Adrenal gland (tissue), 12 donors: ENCODE measurements around the gene LILRB2. TPM values are rescaled to one million over a fixed set of nuclear protein-coding genes. Genes with fewer than 3 reads are reported as not detected.
"Not testable (repeated sequence)": the region's sequence is repeated elsewhere in the genome, so short reads cannot be mapped to it uniquely, and the experiment has no call there.

Experiments used
- DNase-seq, 7 donors: peaks; one replicate each; pipeline ENCODE4 v3.0.0-alpha.2; 2019 to 2020
- H3K27ac ChIP-seq, 5 donors: fragments of 200-600 bp; sonication (generic) in 4 of 5; 1 replicate in 3 of 5; 2 replicates in 2 of 5; pipeline versions ENCODE4 v1.5.1 to v1.8.0; 2016 to 2020; ENCODE audit warnings: mild to moderate bottlenecking in 1 of 5
- H3K27me3 ChIP-seq: fragments of 200-600 bp; 2 replicates; pipeline ENCODE4 v1.8.0; 2021
- H3K36me3 ChIP-seq, 2 donors: fragments of 200-600 bp; replicated peaks in 1 of 2; 1 replicate in 1 of 2; 2 replicates in 1 of 2; pipeline versions ENCODE4 v1.5.1 to v1.8.0; 2018 to 2022
- H3K4me1 ChIP-seq, 2 donors: fragments of 200-600 bp; replicated peaks in 1 of 2; 1 replicate in 1 of 2; 2 replicates in 1 of 2; pipeline versions ENCODE4 v1.5.1 to v1.8.0; 2018 to 2021
- H3K4me3 ChIP-seq, 4 donors: fragments of 200-600 bp; sonication (generic) in 3 of 4; one replicate each; pipeline ENCODE4 v1.5.1; 2016 to 2018
- H3K9me3 ChIP-seq, 3 donors: fragments of 200-600 bp; sonication (generic) in 1 of 3; replicated peaks in 1 of 3; 1 replicate in 2 of 3; 2 replicates in 1 of 3; pipeline versions ENCODE4 v1.5.1 to v1.8.0; 2016 to 2021
- POLR2A ChIP-seq, 2 donors: fragments of 450-650 bp; IDR thresholded peaks; one replicate each; pipeline ENCODE4 v1.6.1; 2017; ENCODE audit warnings: antibody characterized with exemption in 2 of 2, mild to moderate bottlenecking in 2 of 2, moderate library complexity in 1 of 2
- WGBS, 4 donors: extraction: QIAGEN DNeasy Blood & Tissue Kit in 2 of 4; methylation state at CpG; one replicate each; pipeline versions ENCODE4 v1.1.5 to v1.1.7; 2013 to 2017; 5-methylcytosine and 5-hydroxymethylcytosine counted together
- intact Hi-C, 2 donors: fragments of 100-400 bp; cut with DNase I; formaldehyde crosslinking; loops; one replicate each; pipeline versions ENCODE4 v1.14.1 to v1.15.0; 2022 to 2023
- polyA plus RNA-seq, 3 donors: library from polyadenylated mRNA; stranded (reverse); fragments of 200-250 nt in 2 of 3; fragments of 350-450 nt in 1 of 3; fragmentation: Illumina TruSeq in 1 of 3; extraction: RNeasy Lipid Tissue Mini Kit (QIAGEN cat#74804) in 1 of 3; gene quantifications; one replicate each; pipeline ENCODE4 v1.2.3, GENCODE V29; 2013 to 2014
- total RNA-seq, 9 donors: library from RNA; depleted of rRNA in 4 of 9; stranded (reverse); fragments of >200 nt in 4 of 9; fragments of 120-200 nt in 1 of 9; fragmentation: NEBNext Ultra II Directional in 1 of 9; extraction: Animal tissue kit (Norgen Biotek cat#: 25700) in 1 of 9; gene quantifications; one replicate each; pipeline versions ENCODE4 v1.1.0 to v1.2.4, GENCODE V29; 2013 to 2023
- TF ChIP-seq, protein P1 (sequence below), 6 experiments: fragments of 450-650 bp in 4 of 6; fragments of 200-600 bp in 2 of 6; sonication (generic) in 1 of 6; IDR thresholded peaks; 1 replicate in 5 of 6; 2 replicates in 1 of 6; pipeline versions ENCODE4 v1.5.1 to v1.8.0; 2016 to 2021; ENCODE audit warnings: antibody characterized with exemption in 6 of 6, mild to moderate bottlenecking in 2 of 6, moderate library complexity in 1 of 6
- donor health status: healthy with polysubstance abuse.
- donor health status: Bipolar disorder and iron deficiency.
- donor health status: DM: yes; HTN: yes; CAD: no.
- donor health status: DM: no; HTN: no; CAD: no.
- donor health status: DM: no; HTN: no; CAD: no.
- donor health status: DM: yes; HTN: yes; CAD: no.

Gene LILRB2
- total and polyA plus RNA-seq, 12 donors = 0.50 to 16.5 (median 8.2) TPM

DNA sequence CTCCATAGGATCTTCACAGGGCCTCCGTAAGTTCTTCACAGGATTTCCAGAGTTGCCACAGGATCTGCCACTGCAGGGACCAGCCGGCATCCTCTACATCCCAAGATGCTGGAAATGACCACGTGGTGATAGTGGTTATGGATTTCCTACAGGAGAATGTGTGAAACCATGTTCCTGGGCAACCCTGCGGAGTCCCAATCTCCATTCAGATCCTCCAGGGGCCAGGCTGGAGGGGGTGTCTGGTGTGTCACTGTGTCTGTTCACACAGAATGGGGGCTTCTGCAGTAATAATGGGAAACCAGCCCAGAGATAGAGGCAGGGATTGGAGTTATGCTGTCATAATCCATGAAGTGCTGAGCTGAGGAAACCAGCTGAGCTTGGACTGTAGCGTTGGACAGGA, 47.0 kb downstream of the LILRB2 start:
- TF ChIP-seq, protein P1, sequence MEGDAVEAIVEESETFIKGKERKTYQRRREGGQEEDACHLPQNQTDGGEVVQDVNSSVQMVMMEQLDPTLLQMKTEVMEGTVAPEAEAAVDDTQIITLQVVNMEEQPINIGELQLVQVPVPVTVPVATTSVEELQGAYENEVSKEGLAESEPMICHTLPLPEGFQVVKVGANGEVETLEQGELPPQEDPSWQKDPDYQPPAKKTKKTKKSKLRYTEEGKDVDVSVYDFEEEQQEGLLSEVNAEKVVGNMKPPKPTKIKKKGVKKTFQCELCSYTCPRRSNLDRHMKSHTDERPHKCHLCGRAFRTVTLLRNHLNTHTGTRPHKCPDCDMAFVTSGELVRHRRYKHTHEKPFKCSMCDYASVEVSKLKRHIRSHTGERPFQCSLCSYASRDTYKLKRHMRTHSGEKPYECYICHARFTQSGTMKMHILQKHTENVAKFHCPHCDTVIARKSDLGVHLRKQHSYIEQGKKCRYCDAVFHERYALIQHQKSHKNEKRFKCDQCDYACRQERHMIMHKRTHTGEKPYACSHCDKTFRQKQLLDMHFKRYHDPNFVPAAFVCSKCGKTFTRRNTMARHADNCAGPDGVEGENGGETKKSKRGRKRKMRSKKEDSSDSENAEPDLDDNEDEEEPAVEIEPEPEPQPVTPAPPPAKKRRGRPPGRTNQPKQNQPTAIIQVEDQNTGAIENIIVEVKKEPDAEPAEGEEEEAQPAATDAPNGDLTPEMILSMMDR (IDR thresholded peaks at IDR 0.05) = no peak
- no peak for TF ChIP-seq POLR2A (IDR thresholded peaks at IDR 0.05)
- DNase-seq = peak in 2 of 7 donors; percentile 14 to 18
- Histone ChIP-seq H3K27me3 (no peaks in the 10 kb centered on the region), H3K9me3 (no peaks in the 10 kb centered on the region), H3K4me3 (no peak overlapping the region), H3K27ac (no peak overlapping the region), H3K4me1 (peaks cover 0 to 6% of the 10 kb centered on the region in 2 donors), H3K36me3 (no peaks in the 10 kb centered on the region)
- intact Hi-C loops = loop anchor here in 1 of 2 donors (5.0 kb wide), 1 partner anchor 67 kb away; no protein-coding TSS in a partner anchor
- whole genome bisulfite sequencing, 4 donors = 8 to 87% (median 38%) methylated on average over 4 to 5 of the region's 5 CpGs

GRCh38 chr19:54231077-54231931, 49.6 kb downstream of the LILRB2 start:
- Histone ChIP-seq H3K4me3 (no peak overlapping the region), H3K4me1 (peaks cover 0 to 6% of the 10 kb centered on the region in 2 donors), H3K9me3 (no peaks in the 10 kb centered on the region), H3K27ac (no peak overlapping the region), H3K27me3 (no peaks in the 10 kb centered on the region), H3K36me3 (no peaks in the 10 kb centered on the region)
- WGBS, 4 donors = 18 to 28% (median 21%) methylated on average over 11 to 21 of the region's 21 CpGs
- TF ChIP-seq, protein P1 (IDR thresholded peaks at IDR 0.05) = peak; percentile 84 to 94 (median 90)
- no peak for TF ChIP-seq POLR2A (IDR thresholded peaks at IDR 0.05)
- peak; percentile 86 to 95 (median 91) for DNase-seq
- intact Hi-C loops = loop anchor here (2.0 to 5.0 kb wide), 2 partner anchors 63 to 64 kb away; no protein-coding TSS in a partner anchor

DNA sequence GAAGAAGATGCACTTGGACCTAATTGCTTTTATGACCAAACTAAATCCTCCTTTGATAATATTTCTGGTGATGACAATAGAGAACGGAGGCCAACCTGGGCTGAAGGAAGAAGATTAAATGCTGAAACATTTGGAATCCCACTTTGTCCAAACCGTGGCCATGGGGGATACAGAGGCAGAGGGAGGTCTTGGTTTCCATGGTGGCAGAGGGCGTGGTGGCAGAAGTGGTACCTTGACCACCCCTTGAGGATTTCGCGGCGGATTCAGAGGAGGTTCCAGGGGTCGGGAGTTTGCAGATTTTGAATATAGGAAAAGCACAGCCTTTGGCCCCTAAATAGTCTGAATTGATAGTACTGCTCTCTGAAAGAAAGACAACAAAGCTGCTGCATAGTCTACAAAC, 50.9 kb downstream of the LILRB2 start:
- no peak overlapping the region for H3K27ac ChIP-seq
- no peaks in the 10 kb centered on the region for H3K27me3 ChIP-seq
- H3K36me3 ChIP-seq = no peaks in the 10 kb centered on the region
- TF ChIP-seq, protein P1 (IDR thresholded peaks at IDR 0.05) = no peak
- TF ChIP-seq POLR2A (IDR thresholded peaks at IDR 0.05) = no peak
- DNase-seq = peak in 2 of 7 donors; percentile 13 to 25
- intact Hi-C loops = loop anchor here (2.0 to 5.0 kb wide), 2 partner anchors 61 to 63 kb away; no protein-coding TSS in a partner anchor
- H3K4me1 ChIP-seq = peaks cover 0 to 6% of the 10 kb centered on the region in 2 donors
- WGBS, 4 donors = 80 to 85% (median 83%) methylated on average over 7 of the region's 7 CpGs
- no peaks in the 10 kb centered on the region for H3K9me3 ChIP-seq
- no peak overlapping the region for H3K4me3 ChIP-seq

DNA sequence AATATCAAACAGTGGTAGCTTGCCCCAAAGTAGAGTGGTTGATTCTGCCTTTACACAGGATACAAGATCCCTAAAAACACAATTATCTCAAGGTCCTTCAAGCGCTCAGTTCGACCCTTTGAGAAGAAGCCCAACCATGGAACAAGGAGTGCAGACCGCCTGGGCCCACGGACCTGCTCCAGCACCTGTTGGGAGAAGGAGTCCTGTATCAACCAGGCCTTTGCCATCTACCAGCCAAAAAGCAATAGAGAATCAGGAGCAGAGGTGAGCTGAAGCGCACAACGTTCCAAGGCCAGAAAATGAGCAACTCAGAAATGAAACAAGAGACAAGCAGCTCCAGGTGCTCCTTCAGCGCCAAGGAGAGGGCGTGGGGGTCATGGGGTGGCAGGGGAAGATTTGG, 51.8 kb downstream of the LILRB2 start:
- intact Hi-C loops = no loop called here
- peaks cover 0 to 6% of the 10 kb centered on the region in 2 donors for H3K4me1 ChIP-seq
- H3K4me3 ChIP-seq = no peak overlapping the region
- no peak overlapping the region for H3K27ac ChIP-seq
- no peaks in the 10 kb centered on the region for H3K36me3 ChIP-seq
- H3K27me3 ChIP-seq = no peaks in the 10 kb centered on the region
- TF ChIP-seq, protein P1 (IDR thresholded peaks at IDR 0.05) = no peak
- TF ChIP-seq POLR2A (IDR thresholded peaks at IDR 0.05) = no peak
- no peaks in the 10 kb centered on the region for H3K9me3 ChIP-seq
- DNase-seq = peak in 2 of 7 donors; percentile 13 to 24
- WGBS, 4 donors = 82 to 87% (median 86%) methylated on average over 8 of the region's 8 CpGs

- H3K27me3 ChIP-seq, H3K36me3 ChIP-seq, H3K9me3 ChIP-seq, H3K4me3 ChIP-seq, H3K4me1 ChIP-seq, intact Hi-C loops, H3K27ac ChIP-seq: not testable (repeated sequence)
- peak in 3 of 7 donors; percentile 2 to 13 (median 3) for DNase-seq
- 69 to 78% (median 74%) methylated on average over 9 to 10 of the region's 10 CpGs for WGBS, 4 donors
These were observed 56.3 kb downstream of the LILRB2 start for GRCh38 chr19:54224619-54225018.

DNA sequence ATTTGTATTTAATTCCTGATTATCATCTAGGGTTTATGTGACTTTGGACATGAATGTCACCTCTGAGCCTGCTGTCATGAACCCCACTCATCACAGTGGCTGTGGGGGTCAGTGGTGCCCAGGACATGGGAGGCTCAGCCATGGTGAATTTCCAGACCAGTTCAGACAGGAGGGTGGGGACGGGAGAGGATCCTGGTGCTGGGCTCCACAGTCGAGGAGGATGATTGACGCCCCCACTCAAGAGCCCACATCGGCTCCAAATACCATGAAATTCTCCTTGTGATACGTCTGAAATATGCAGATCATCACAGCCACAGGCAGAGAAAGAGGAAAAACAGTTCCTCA, 57.0 kb downstream of the LILRB2 start:
- peak in 2 of 7 donors; percentile 4 to 35 for DNase-seq
- H3K36me3 ChIP-seq, H3K27me3 ChIP-seq, H3K9me3 ChIP-seq, H3K4me1 ChIP-seq, H3K4me3 ChIP-seq, H3K27ac ChIP-seq: not testable (repeated sequence)
- 38 to 49% (median 47%) methylated on average over 5 of the region's 5 CpGs for WGBS, 4 donors
- intact Hi-C loops = loop anchor here in 1 of 2 donors (2.0 kb wide), 1 partner anchor 21 kb away; no protein-coding TSS in a partner anchor
